Astrocyte of the spinal cord (primary cell): ENCODE data around the gene ESR2.

Experiments used
- DNase-seq: peaks from one replicate; pipeline ENCODE4 v3.0.0; 2011; ENCODE audit warnings: low read depth, low spot score
- H3K4me3 ChIP-seq: 2 replicates; pipeline ENCODE4 v1.5.1; 2011; ENCODE audit warnings: low read depth, mild to moderate bottlenecking, low read length, moderate library complexity
- CTCF ChIP-seq: IDR thresholded peaks from 2 replicates; pipeline ENCODE4 v1.5.1; 2012; ENCODE audit warnings: low read depth, mild to moderate bottlenecking, low read length, inconsistent platforms
- in situ Hi-C: cut with HindIII; loops from 2 replicates; pipeline ENCODE4 v1.10.0; 2017; ENCODE audit warnings: low sequenced_read_pairs

The ESR2 gene

GRCh38 chr14:64114166-64114565 lies 180.0 kb downstream of the ESR2 start:
- TF ChIP-seq CTCF: no peak
- no peak overlapping the region for H3K4me3 ChIP-seq
- in situ Hi-C loops: no loop called here
- no peak for DNase-seq

GRCh38 chr14:64112867-64113678 lies 181.1 kb downstream of the ESR2 start:
- DNase-seq: no peak
- in situ Hi-C loops: no loop called here
- TF ChIP-seq CTCF: no peak
- no peak overlapping the region for H3K4me3 ChIP-seq

GRCh38 chr14:64110802-64111201 lies 183.4 kb downstream of the ESR2 start:
- in situ Hi-C loops: no loop called here
- H3K4me3 ChIP-seq: no peak overlapping the region
- no peak for TF ChIP-seq CTCF
- DNase-seq: no peak

GRCh38 chr14:64109819-64110554 lies 184.2 kb downstream of the ESR2 start:
- DNase-seq: no peak
- in situ Hi-C loops: no loop called here
- H3K4me3 ChIP-seq: no peak overlapping the region
- no peak for TF ChIP-seq CTCF

GRCh38 chr14:64107438-64107837 lies 186.7 kb downstream of the ESR2 start:
- no peak for DNase-seq
- H3K4me3 ChIP-seq: no peak overlapping the region
- TF ChIP-seq CTCF: no peak
- in situ Hi-C loops: no loop called here

- H3K4me3 ChIP-seq: no peak overlapping the region
- TF ChIP-seq CTCF: no peak
- no peak for DNase-seq
- in situ Hi-C loops: no loop called here
Observed at GRCh38 chr14:64098120-64098519, 196.1 kb downstream of the ESR2 start.
